HepG2 (cell line): ENCODE results near the gene LCAT. TPM values are rescaled to one million over a fixed set of nuclear protein-coding genes. Genes with fewer than 3 reads are reported as not detected.

Experiments used
- DNMT3B ChIP-seq: conservative IDR thresholded peaks from 2 replicates; pipeline ENCODE4 v1.6.1; 2016; ENCODE audit warnings: missing biosample characterization, control low read depth
- HNRNPH1 ChIP-seq: fragments of 200-400 bp; formaldehyde crosslinking; optimal IDR thresholded peaks from 2 replicates; pipeline ENCODE3; 2017; ENCODE audit warnings: mild to moderate bottlenecking, low read depth, low read length
- HNRNPL ChIP-seq: fragments of 200-400 bp; formaldehyde crosslinking; IDR thresholded peaks from 2 replicates; pipeline ENCODE4 v1.6.1; 2017; ENCODE audit warnings: mild to moderate bottlenecking, low read depth, low read length
- IRF2 ChIP-seq: IDR thresholded peaks from 2 replicates; pipeline ENCODE4 v1.6.1; 2018; ENCODE audit warnings: missing genetic modification reagents, missing compliant biosample characterization
- MED8 ChIP-seq: sonication (generic); formaldehyde crosslinking; IDR thresholded peaks from 2 replicates; pipeline ENCODE4 v1.8.1; 2023; ENCODE audit warnings: mild to moderate bottlenecking, missing genetic modification reagents; ENCODE audit not compliant: insufficient replicate concordance
- PATZ1 ChIP-seq: sonication (generic); formaldehyde crosslinking; IDR thresholded peaks from 2 replicates; pipeline ENCODE4 v1.4.0; 2020; ENCODE audit warnings: missing genetic modification reagents
- POLR2AphosphoS2 ChIP-seq: IDR thresholded peaks from 2 replicates; pipeline ENCODE4 v1.6.1; 2011; ENCODE audit warnings: low read depth, low read length, improper control_type of control experiment
- PRDM10 ChIP-seq: sonication (generic); formaldehyde crosslinking; IDR thresholded peaks from 2 replicates; pipeline ENCODE4 v1.4.0; 2020; ENCODE audit warnings: low read depth, missing genetic modification reagents
- RAD21 ChIP-seq: fragments of 450-650 bp; formaldehyde crosslinking; IDR thresholded peaks from 2 replicates; pipeline ENCODE4 v1.5.0; 2020; ENCODE audit warnings: mild to moderate bottlenecking
- RERE ChIP-seq: IDR thresholded peaks from 2 replicates; pipeline ENCODE4 v1.6.1; 2016; ENCODE audit warnings: low read depth, missing genetic modification reagents, missing compliant biosample characterization
- THAP8 ChIP-seq: sonication (generic); formaldehyde crosslinking; IDR thresholded peaks from 2 replicates; pipeline ENCODE4 v1.5.1; 2020; ENCODE audit warnings: missing genetic modification reagents, mild to moderate bottlenecking, borderline replicate concordance
- ZC3H13 ChIP-seq: sonication (generic); formaldehyde crosslinking; IDR thresholded peaks from 2 replicates; pipeline ENCODE4 v1.8.1; 2023; ENCODE audit warnings: mild to moderate bottlenecking, missing genetic modification reagents, moderate library complexity
- ZNF232 ChIP-seq: sonication (generic); formaldehyde crosslinking; IDR thresholded peaks from 2 replicates; pipeline ENCODE4 v1.4.0; 2020; ENCODE audit warnings: missing genetic modification reagents, borderline replicate concordance
- ZNF337 ChIP-seq: sonication (generic); formaldehyde crosslinking; IDR thresholded peaks from 2 replicates; pipeline ENCODE4 v1.5.1; 2020; ENCODE audit warnings: missing genetic modification reagents, low read depth, mild to moderate bottlenecking, borderline replicate concordance
- ZNF441 ChIP-seq: sonication (generic); formaldehyde crosslinking; IDR thresholded peaks from 2 replicates; pipeline ENCODE4 v1.7.0; 2021; ENCODE audit warnings: missing genetic modification reagents, borderline replicate concordance
- ZNF614 ChIP-seq: IDR thresholded peaks from 2 replicates; pipeline ENCODE4 v1.6.1; 2018; ENCODE audit warnings: missing biosample characterization, missing genetic modification reagents, inconsistent platforms, borderline replicate concordance
- polyA plus RNA-seq, 8 experiments: library from polyadenylated mRNA; depleted of rRNA in 3 of 8; stranded (reverse) in 7 of 8; unstranded in 1 of 8; fragments of >200 nt; fragmentation: Illumina TruSeq in 4 of 8; extraction: Trizol in 4 of 8; gene quantifications; 2 replicates each; pipeline versions ENCODE4 v1.2.1 to v1.2.3, GENCODE V29; 2011 to 2016; ENCODE audit warnings: low read depth in 4 of 8, missing spikeins in 1 of 8, mixed read lengths in 1 of 8; ENCODE audit not compliant: insufficient read depth in 1 of 8
- total RNA-seq, 5 experiments: library from RNA; depleted of rRNA; stranded (reverse); fragments of >200 nt; fragmentation: Illumina TruSeq; extraction: Trizol; gene quantifications; 2 replicates each; pipeline ENCODE4 v1.2.3, GENCODE V29; 2016; ENCODE audit warnings: low read depth in 1 of 5

The LCAT gene
- total and polyA plus RNA-seq, 2 of the 13 experiments (the other 11 are each of a cell fraction or from before 2014, with no cell fraction given), result 36.1 to 38.9 TPM

- no peak for TF ChIP-seq RERE
- 0 out of 2 replicates have a peak, but pooled peaks have one; percentile 10 for TF ChIP-seq ZNF614 (CRISPR knock-in tag)
- 0 out of 2 replicates have a peak, but pooled peaks have one; percentile 3 for TF ChIP-seq DNMT3B
- 0 out of 2 replicates have a peak, but pooled peaks have one; percentile 6 for TF ChIP-seq PATZ1
- peak; percentile 8; the same call in 1 of the 2 replicates for TF ChIP-seq RAD21
- 0 out of 2 replicates have a peak, but pooled peaks have one; percentile 12 for TF ChIP-seq ZNF441 (CRISPR knock-in tag)
- TF ChIP-seq HNRNPH1, result peak; percentile 43
- 0 out of 2 replicates have a peak, but pooled peaks have one; percentile 14 for TF ChIP-seq ZNF337 (CRISPR knock-in tag)
- peak; percentile 26; the same call in 1 of the 2 replicates for TF ChIP-seq POLR2AphosphoS2
- TF ChIP-seq ZNF232 (CRISPR knock-in tag), result peak; percentile 47; the same call in 1 of the 2 replicates
- TF ChIP-seq PRDM10, result 0 out of 2 replicates have a peak, but pooled peaks have one; percentile 23
- TF ChIP-seq HNRNPL, result no peak
- 0 out of 2 replicates have a peak, but pooled peaks have one; percentile 4 for TF ChIP-seq IRF2 (CRISPR knock-in tag)
- TF ChIP-seq MED8, result peak; percentile 22
- peak; percentile 89 for TF ChIP-seq ZC3H13 (CRISPR knock-in tag)
- no peak for TF ChIP-seq THAP8 (CRISPR knock-in tag)
Observed at GRCh38 chr16:67936880-67937605, 6.9 kb downstream of the LCAT start (continued).
